HG03442 (cell line): Measurements from ENCODE around the gene CHODL.

ENCODE experiments used
- ATAC-seq: cut with Tn5 transposase; IDR thresholded peaks from one replicate; pipeline ENCODE4 v1.9.1; 2021; ENCODE audit warnings: mild to moderate bottlenecking, moderate library complexity; ENCODE audit not compliant: unreplicated experiment

Gene CHODL, protein sequence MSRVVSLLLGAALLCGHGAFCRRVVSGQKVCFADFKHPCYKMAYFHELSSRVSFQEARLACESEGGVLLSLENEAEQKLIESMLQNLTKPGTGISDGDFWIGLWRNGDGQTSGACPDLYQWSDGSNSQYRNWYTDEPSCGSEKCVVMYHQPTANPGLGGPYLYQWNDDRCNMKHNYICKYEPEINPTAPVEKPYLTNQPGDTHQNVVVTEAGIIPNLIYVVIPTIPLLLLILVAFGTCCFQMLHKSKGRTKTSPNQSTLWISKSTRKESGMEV

DNA sequence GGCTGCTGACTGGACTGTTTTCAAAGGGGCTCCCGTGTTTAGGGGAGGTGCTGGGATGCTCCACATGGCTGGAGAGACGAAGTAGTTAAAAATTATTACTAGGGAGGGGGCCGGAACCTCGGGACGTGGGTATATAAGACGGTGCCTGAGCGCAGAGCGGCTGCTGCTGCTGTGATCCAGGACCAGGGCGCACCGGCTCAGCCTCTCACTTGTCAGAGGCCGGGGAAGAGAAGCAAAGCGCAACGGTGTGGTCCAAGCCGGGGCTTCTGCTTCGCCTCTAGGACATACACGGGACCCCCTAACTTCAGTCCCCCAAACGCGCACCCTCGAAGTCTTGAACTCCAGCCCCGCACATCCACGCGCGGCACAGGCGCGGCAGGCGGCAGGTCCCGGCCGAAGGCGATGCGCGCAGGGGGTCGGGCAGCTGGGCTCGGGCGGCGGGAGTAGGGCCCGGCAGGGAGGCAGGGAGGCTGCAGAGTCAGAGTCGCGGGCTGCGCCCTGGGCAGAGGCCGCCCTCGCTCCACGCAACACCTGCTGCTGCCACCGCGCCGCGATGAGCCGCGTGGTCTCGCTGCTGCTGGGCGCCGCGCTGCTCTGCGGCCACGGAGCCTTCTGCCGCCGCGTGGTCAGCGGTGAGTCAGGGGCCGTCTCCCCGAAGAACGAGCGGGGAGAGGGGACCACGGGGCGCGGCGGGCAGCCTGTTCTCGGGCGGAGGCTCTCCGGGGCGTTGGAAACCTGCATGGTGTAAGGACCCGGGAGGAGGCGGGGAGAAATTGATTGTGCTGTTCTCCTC is at the start of gene CHODL:
CHODL (plus strand) TSS at position 163 of the 793 bp plus-strand sequence; CDS start at position 554, 391 bp downstream.
- no peak for ATAC-seq

DNA sequence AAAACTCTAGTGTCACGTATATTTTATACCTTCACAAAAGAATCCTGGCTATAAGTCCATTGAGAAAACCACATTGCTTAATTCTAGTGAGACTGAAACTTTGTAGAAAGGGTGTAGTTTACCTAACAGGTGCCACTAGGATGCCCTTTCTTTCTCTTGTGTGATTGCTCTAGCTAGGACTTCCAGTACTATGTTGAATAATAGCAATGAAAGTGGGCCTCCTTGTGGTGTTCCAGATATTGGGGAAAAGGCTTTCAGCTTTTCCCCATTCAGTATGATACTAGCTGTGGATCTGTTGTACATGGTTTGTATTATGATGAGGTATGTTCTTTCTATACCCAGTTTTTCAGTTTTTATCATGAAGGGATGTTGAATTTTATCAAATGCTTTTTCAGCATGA is 39.7 kb upstream of the CHODL start:
- ATAC-seq, result no peak

GRCh38 chr21:18218331-18218730 is 26.3 kb upstream of the CHODL start:
- no peak for ATAC-seq

- no peak for ATAC-seq
These were observed 24.1 kb upstream of the CHODL start for GRCh38 chr21:18220498-18220897.

- no peak for ATAC-seq
These were observed 22.3 kb upstream of the CHODL start for GRCh38 chr21:18222346-18222745.

GRCh38 chr21:18228060-18228739 is 16.4 kb upstream of the CHODL start:
- ATAC-seq, result no peak

DNA sequence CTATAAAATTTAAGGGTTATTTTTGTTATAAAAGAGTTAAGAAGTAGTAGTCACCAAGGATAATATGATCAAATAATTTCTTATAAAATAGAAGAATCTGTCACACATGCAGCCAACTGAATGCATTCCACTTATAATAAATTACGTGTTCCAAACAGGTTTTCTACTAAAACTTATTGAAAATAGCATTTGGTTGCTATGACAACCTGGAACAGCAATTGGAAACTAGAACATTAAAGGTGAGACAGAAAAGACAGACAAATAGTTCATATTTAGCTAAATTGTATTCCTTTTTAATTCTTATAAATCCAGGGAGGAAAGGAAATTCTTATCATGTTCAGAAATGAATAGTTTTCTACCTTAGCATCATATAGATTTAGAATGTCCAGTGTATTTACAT is 9.1 kb upstream of the CHODL start:
- no peak for ATAC-seq

DNA sequence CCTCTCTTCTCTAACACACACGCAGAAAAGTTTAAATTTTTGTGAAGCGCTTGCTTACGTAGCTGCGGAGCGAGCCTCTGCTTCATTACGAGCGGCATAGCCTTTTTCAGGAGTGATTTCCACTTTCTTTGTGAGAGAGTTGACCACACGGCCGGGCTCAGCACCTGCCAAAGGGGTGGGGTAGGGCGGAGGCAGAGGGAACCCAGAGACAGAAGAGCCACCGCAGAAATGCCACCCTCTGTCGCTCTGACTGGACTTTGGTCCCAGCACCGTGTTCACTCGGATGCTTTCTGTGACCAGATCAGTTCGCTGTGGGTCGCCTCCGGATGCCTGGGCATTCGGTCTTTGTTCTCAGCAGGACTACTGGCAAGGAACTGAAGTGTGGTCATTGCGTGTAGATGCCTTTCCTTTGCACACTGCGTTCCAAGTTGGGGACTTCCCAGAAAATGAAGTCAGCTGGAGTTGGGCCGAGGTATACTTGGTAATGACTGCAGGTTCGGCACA is 883 bp downstream of the CHODL start:
- ATAC-seq, result no peak

DNA sequence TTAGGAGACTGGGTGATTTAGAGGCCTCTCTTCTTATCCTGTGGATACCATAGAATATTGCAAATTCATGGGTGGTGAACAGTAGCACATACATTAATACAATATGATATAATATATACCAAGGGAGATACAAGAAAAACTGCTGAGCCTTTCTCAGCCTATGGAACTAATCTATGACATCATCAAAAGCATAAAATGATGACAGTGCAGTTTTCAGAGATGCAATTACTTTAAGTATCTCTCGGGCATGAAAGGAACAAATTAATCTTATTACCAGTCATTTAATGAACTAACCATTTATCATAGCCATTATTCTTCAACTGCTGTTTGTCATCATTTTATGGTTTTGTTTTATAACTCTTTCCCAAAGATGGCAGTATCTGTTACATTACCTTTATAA is 3.5 kb downstream of the CHODL start:
- no peak for ATAC-seq

DNA sequence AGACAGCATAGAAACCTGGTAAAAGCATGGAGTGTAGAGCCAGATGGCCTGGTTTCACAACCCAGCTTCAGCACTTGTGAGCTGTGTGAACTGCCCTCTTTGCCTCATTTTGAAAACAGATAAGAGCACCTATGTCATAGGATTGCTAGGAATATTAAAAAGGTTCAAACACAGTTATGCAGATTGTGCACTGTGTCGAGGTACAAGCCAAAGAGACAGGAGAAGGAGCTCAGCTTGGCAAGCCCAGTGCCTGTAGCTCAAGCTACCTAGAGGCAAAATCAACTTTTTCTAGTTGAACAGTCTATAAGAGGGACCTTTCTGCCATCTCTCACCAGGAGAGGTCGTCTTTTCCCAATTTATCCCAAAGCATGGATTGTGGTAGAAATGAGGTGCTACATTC is 5.0 kb downstream of the CHODL start:
- ATAC-seq, result no peak

DNA sequence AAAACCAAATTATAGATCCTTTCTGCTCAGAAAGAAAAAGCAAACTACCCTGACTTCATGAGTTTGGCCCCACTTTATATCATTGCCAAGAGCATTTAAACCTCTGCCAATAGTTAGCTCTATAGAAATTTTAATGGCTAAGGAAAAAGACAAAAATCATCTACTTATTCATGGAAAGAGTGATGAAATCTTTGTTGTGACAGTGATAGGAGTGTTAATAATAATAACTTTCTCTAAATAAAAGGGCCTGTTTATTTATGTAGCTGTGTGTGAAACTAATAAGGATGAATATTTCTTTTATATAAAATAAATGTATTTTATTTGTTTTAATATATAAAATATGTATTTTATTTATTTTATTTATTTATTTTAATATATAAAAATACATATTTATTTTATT is 6.4 kb downstream of the CHODL start:
- ATAC-seq, result no peak

DNA sequence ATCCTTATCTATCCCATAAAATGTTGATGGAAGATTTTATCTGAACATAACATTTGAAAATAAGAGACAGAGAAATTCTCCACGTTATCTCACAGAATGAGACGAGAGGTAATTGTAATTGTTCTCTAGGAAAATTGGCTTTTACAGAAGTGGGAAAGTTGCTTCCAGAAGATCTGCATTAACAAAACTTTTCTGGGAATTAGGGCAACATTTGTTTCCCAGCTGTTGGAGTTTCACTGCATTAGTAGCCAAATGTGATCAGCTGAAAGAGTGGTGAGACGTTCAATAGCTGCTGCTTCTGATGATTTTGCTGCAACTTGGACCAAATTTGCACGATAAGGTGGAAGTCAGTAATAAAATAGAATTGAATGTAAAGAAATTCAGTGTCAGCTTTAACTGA is 7.6 kb downstream of the CHODL start:
- ATAC-seq, result no peak

GRCh38 chr21:18252680-18253079 is 8.0 kb downstream of the CHODL start:
- no peak for ATAC-seq

DNA sequence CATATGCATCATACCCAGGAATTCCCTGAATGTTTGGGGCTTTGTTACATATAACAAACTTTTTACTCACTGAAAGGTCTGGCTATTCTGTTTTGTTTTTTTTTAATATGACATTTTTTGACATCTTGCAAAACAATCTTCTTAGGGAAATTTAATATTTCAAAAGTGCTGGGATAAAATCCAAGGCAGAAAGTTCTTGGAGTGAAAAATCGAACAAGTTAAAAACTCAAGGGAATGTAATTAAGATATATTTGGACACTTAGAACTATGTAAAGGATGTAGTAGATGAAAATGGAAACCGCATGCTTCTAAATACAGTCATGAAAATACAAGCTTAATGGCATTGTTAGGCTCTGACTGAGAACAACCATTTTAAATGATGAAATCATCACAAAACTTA is 8.6 kb downstream of the CHODL start:
- no peak for ATAC-seq

GRCh38 chr21:18253799-18254198 is 9.2 kb downstream of the CHODL start:
- ATAC-seq, result no peak

DNA sequence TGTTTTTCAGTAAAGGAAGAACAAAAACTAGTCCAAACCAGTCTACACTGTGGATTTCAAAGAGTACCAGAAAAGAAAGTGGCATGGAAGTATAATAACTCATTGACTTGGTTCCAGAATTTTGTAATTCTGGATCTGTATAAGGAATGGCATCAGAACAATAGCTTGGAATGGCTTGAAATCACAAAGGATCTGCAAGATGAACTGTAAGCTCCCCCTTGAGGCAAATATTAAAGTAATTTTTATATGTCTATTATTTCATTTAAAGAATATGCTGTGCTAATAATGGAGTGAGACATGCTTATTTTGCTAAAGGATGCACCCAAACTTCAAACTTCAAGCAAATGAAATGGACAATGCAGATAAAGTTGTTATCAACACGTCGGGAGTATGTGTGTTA is 21.3 kb downstream of the CHODL start:
- no peak for ATAC-seq

DNA sequence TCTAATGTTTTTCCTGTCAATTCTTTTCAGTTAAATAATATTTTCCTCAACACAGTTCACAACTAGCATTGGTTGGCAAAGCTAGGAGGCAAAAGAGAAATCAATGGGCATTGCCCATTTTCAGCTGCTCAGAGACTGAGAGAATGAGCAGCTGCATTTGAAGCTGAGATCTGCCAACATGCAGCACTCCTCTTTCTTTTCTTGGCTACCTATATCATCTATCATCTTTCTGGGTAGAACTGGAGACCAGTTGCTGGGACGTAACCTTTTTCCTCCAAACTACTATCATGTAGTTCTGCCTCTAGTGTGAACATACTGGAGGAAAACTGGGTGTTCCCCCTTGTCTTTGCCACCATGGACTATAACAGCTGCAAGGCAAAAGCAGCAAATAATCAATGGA is 22.9 kb downstream of the CHODL start:
- no peak for ATAC-seq

- no peak for ATAC-seq
These were observed 24.3 kb downstream of the CHODL start for GRCh38 chr21:18268906-18269305.

DNA sequence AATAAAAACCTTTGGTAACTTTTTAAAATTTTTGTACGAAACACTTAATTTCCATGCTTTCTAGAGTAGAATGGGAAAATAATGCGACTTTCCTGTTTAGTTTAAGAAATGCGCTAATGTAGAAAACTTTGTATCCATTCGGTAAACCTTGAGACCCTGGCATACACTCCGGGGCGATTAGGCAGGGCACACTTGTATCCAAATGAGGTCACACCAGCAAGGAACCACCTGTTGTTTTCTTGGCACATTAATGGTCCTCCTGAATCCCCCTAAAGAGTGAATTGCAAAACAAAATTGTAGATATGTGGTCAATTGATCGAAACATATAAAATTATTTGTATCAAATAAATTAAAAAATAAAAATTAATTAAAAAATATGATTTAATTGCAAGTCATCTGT is 25.2 kb downstream of the CHODL start:
- ATAC-seq, result no peak

- ATAC-seq, result no peak
These were observed 28.8 kb downstream of the CHODL start for GRCh38 chr21:18273400-18273799.

DNA sequence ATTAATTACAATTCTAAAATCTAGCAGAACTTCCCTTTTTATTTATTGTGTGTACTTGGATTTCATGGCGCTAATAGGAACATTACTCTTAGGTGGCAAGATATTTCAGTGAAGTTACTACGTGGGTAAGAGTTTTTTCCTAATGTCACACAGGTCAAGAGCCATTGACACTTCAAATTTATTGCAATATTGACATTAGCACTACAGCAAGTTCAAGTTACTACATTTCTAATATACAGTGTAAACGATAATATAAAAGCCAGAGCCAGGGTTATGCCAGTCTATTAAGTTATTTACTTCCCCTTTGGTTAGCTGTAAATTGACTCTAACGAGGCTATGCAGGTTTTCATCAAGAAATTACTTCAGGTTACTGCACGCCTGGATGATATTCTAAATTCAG is 29.7 kb downstream of the CHODL start:
- no peak for ATAC-seq

- ATAC-seq, result no peak
These were observed 31.1 kb downstream of the CHODL start for GRCh38 chr21:18275781-18276180.
